ENCODE data around the gene STRN3.
"Not testable (repeated sequence)": the region's sequence is repeated elsewhere in the genome, so short reads cannot be mapped to it uniquely, and the experiment has no call there.

Gene STRN3

GRCh38 chr14:30906752-30907658 lies 119.2 kb downstream of the STRN3 start:
- peak; percentile 21 to 34 for DNase-seq

GRCh38 chr14:30903285-30904124 lies 122.7 kb downstream of the STRN3 start:
- no peak for DNase-seq

- DNase-seq: not testable (repeated sequence)
These were observed 129.1 kb downstream of the STRN3 start for GRCh38 chr14:30897121-30897520.

GRCh38 chr14:30896435-30896834 lies 129.7 kb downstream of the STRN3 start:
- DNase-seq: no peak

GRCh38 chr14:30894923-30895515 lies 131.2 kb downstream of the STRN3 start:
- DNase-seq: no peak

GRCh38 chr14:30893819-30894218 lies 132.4 kb downstream of the STRN3 start:
- DNase-seq: no peak

GRCh38 chr14:30889244-30889594 lies 137.0 kb downstream of the STRN3 start:
- DNase-seq: no peak

GRCh38 chr14:30888480-30889243 lies 137.5 kb downstream of the STRN3 start:
- no peak for DNase-seq

GRCh38 chr14:30885840-30886740 lies 140.1 kb downstream of the STRN3 start:
- no peak for DNase-seq

GRCh38 chr14:30884901-30885300 lies 141.3 kb downstream of the STRN3 start:
- no peak for DNase-seq

- DNase-seq: no peak
These were observed 142.5 kb downstream of the STRN3 start for GRCh38 chr14:30883508-30884294.

- DNase-seq: no peak
These were observed 143.7 kb downstream of the STRN3 start for GRCh38 chr14:30882431-30882830.

GRCh38 chr14:30876692-30877091 lies 149.5 kb downstream of the STRN3 start:
- no peak for DNase-seq

GRCh38 chr14:30875788-30876053 lies 150.5 kb downstream of the STRN3 start:
- no peak for DNase-seq

- peak in 1 of 2 experiments; percentile 29 for DNase-seq
These were observed 151.0 kb downstream of the STRN3 start for GRCh38 chr14:30874999-30875787.

- peak; percentile 69 to 84 for DNase-seq
These were observed 151.8 kb downstream of the STRN3 start, which contains the start of gene COCH for GRCh38 chr14:30874120-30874998. TSS of gene COCH (plus strand) at chr14:30874559. CDS start at chr14:30874939, 380 bp downstream.

GRCh38 chr14:30873308-30874119 lies 152.7 kb downstream of the STRN3 start:
- DNase-seq: peak in 1 of 2 experiments; percentile 54

GRCh38 chr14:30872602-30873001 lies 153.6 kb downstream of the STRN3 start:
- peak in 1 of 2 experiments; percentile 16 for DNase-seq

Data from NCI-H446 (cell line).